HepG2 (cell line): ENCODE results near the gene RERE. TPM values are rescaled to one million over a fixed set of nuclear protein-coding genes. Genes with fewer than 3 reads are reported as not detected.

Experiments
- ATAC-seq: fragments of 200-7000 bp; cut with Tn5 transposase; 3 replicates; pipeline ENCODE4 v1.9.1; 2020; ENCODE audit warnings: mild to moderate bottlenecking, moderate library complexity
- BruUV-seq: library from RNA; stranded (reverse); fragments of 400-500 nt; replicated peaks from 2 replicates; lab custom pipeline; 2021; lab: Mats Ljungman, UMichigan
- CTCF ChIA-PET: fragments of 300-600 bp; formaldehyde crosslinking; extraction: SDS; loops from one replicate; lab custom pipeline; 2021; ENCODE audit warnings: low total read pairs, inconsistent platforms, low intra/inter-chr PET ratio; lab: Yijun Ruan, JAX
- POLR2A ChIA-PET: fragments of 350-600 bp; sonication (Branson Sonifier 250); formaldehyde crosslinking; loops from one replicate; lab custom pipeline; 2020; ENCODE audit warnings: antibody characterized with exemption, inconsistent platforms; lab: Yijun Ruan, JAX
- DNase-seq: peaks from one replicate; pipeline ENCODE4 v3.0.0-alpha.2; 2015; ENCODE audit warnings: low spot score
- FAIRE-seq: peaks from 3 replicates; lab custom pipeline; 2011; peaks lifted over from hg19 to GRCh38; lab: Jason Lieb, UNC
- H2AFZ ChIP-seq: one replicate; pipeline ENCODE4 v1.6.1; 2011; ENCODE audit warnings: low read length, inconsistent platforms
- H3K27ac ChIP-seq: fragments of 300-600 bp; 3 replicates; pipeline ENCODE4 v1.8.0; 2011; ENCODE audit warnings: mixed run types, mild to moderate bottlenecking, mixed read lengths, low read length, inconsistent platforms; ENCODE audit not compliant: insufficient read depth; ENCODE audit errors: extremely low read length
- H3K27me3 ChIP-seq, 2 experiments: fragments of 200-600 bp in 1 of 2; 2 replicates in 1 of 2; 3 replicates in 1 of 2; pipeline versions ENCODE4 v1.6.0 to v1.8.0; 2011; ENCODE audit warnings: low read length in 2 of 2, mild to moderate bottlenecking in 2 of 2, moderate library complexity in 2 of 2, inconsistent platforms in 1 of 2; ENCODE audit not compliant: insufficient read depth in 2 of 2, control insufficient read depth in 1 of 2
- H3K36me3 ChIP-seq, 2 experiments: fragments of 200-600 bp in 1 of 2; replicated peaks in 1 of 2; 2 replicates in 1 of 2; 3 replicates in 1 of 2; pipeline versions ENCODE4 v1.5.1 to v1.8.0; 2011; ENCODE audit warnings: low read length in 2 of 2, inconsistent platforms in 1 of 2; ENCODE audit not compliant: insufficient read depth in 2 of 2, control insufficient read depth in 1 of 2
- H3K4me1 ChIP-seq: 2 replicates; pipeline ENCODE4 v1.5.1; 2012; ENCODE audit warnings: low read length, inconsistent platforms; ENCODE audit not compliant: insufficient read depth
- H3K4me2 ChIP-seq: 2 replicates; pipeline ENCODE4 v1.6.0; 2011; ENCODE audit warnings: low read depth, low read length, inconsistent platforms
- H3K4me3 ChIP-seq, 3 experiments: fragments of 200-600 bp in 1 of 3; sonication (generic), shearing (Covaris generic) in 1 of 3; replicated peaks in 1 of 3; 2 replicates each; pipeline ENCODE4 v1.5.1; 2011 to 2016; ENCODE audit warnings: low read length in 3 of 3, inconsistent platforms in 2 of 3, low read depth in 2 of 3, mild to moderate bottlenecking in 2 of 3, control low read depth in 1 of 3, mixed read lengths in 1 of 3; ENCODE audit not compliant: insufficient read depth in 1 of 3
- H3K79me2 ChIP-seq: one replicate; pipeline ENCODE4 v1.6.1; 2011; ENCODE audit warnings: low read length, inconsistent platforms; ENCODE audit not compliant: insufficient read depth
- H3K9ac ChIP-seq: 2 replicates; pipeline ENCODE4 v1.6.0; 2011; ENCODE audit warnings: mild to moderate bottlenecking, low read depth, low read length, inconsistent platforms; ENCODE audit not compliant: insufficient read depth
- H3K9me3 ChIP-seq: 2 replicates; pipeline ENCODE4 v1.5.1; 2012; ENCODE audit warnings: mild to moderate bottlenecking, low read length
- H4K20me1 ChIP-seq: 2 replicates; pipeline ENCODE4 v1.6.0; 2011; ENCODE audit warnings: inconsistent platforms, mild to moderate bottlenecking, low read length, moderate library complexity; ENCODE audit not compliant: insufficient read depth
- ARID2 ChIP-seq: sonication (generic); formaldehyde crosslinking; IDR thresholded peaks from 2 replicates; pipeline ENCODE4 v1.8.1; 2022; ENCODE audit warnings: mild to moderate bottlenecking, missing genetic modification reagents, borderline replicate concordance
- ATF3 ChIP-seq: sonication (generic); formaldehyde crosslinking; IDR thresholded peaks from 2 replicates; pipeline ENCODE4 v1.4.0; 2020; ENCODE audit warnings: missing genetic modification reagents
- ATF7-NPFF ChIP-seq: sonication (generic); formaldehyde crosslinking; IDR thresholded peaks from 2 replicates; pipeline ENCODE4 v1.8.1; 2023; ENCODE audit warnings: mild to moderate bottlenecking, low read depth, missing genetic modification reagents, moderate library complexity
- CENPX ChIP-seq: sonication (generic); formaldehyde crosslinking; IDR thresholded peaks from 2 replicates; pipeline ENCODE4 v1.9.0; 2021; ENCODE audit warnings: mild to moderate bottlenecking, missing genetic modification reagents, moderate library complexity
- MED1 ChIP-seq: sonication (generic); formaldehyde crosslinking; IDR thresholded peaks from 2 replicates; pipeline ENCODE4 v1.4.0; 2020; ENCODE audit warnings: missing genetic modification reagents
- NBN ChIP-seq: fragments of 450-650 bp; conservative IDR thresholded peaks from 2 replicates; pipeline ENCODE4 v1.6.1; 2017
- PAXIP1 ChIP-seq: sonication (generic); formaldehyde crosslinking; conservative IDR thresholded peaks from 2 replicates; pipeline ENCODE4 v1.4.0; 2020; ENCODE audit warnings: mild to moderate bottlenecking, missing genetic modification reagents, moderate library complexity
- SP1 ChIP-seq, 2 experiments: fragments of 450-650 bp in 1 of 2; sonication (generic) in 1 of 2; formaldehyde crosslinking in 1 of 2; IDR thresholded peaks; 2 replicates each; pipeline versions ENCODE4 v1.4.0 to v1.6.1; 2016 to 2020; ENCODE audit warnings: missing genetic modification reagents in 1 of 2
- TAF1 ChIP-seq: sonication (generic); formaldehyde crosslinking; IDR thresholded peaks from 2 replicates; pipeline ENCODE4 v1.4.0; 2020; ENCODE audit warnings: missing genetic modification reagents
- ZBTB26 ChIP-seq: IDR thresholded peaks from 2 replicates; pipeline ENCODE4 v1.6.1; 2016; ENCODE audit warnings: missing compliant biosample characterization, missing genetic modification reagents, borderline replicate concordance
- ZMAT3 ChIP-seq: sonication (generic); formaldehyde crosslinking; conservative IDR thresholded peaks from 2 replicates; pipeline ENCODE4 v1.7.0; 2021; ENCODE audit warnings: missing genetic modification reagents
- ZMYM4 ChIP-seq: sonication (generic); formaldehyde crosslinking; IDR thresholded peaks from 2 replicates; pipeline ENCODE4 v1.8.1; 2023; ENCODE audit warnings: mild to moderate bottlenecking, missing genetic modification reagents
- ZNF329 ChIP-seq: sonication (generic); formaldehyde crosslinking; IDR thresholded peaks from 2 replicates; pipeline ENCODE4 v1.9.0; 2021; ENCODE audit warnings: low read depth, mild to moderate bottlenecking, missing genetic modification reagents
- ZNF800 ChIP-seq: sonication (generic); formaldehyde crosslinking; IDR thresholded peaks from 2 replicates; pipeline ENCODE4 v1.4.0; 2020; ENCODE audit warnings: missing genetic modification reagents
- ZSCAN9 ChIP-seq: IDR thresholded peaks from 2 replicates; pipeline ENCODE4 v1.6.1; 2016; ENCODE audit warnings: borderline replicate concordance
- WGBS: methylation state at CpG from one replicate; pipeline ENCODE4 v1.1.6; 2017; ENCODE audit warnings: low lambda C conversion rate; 5-methylcytosine and 5-hydroxymethylcytosine counted together
- in situ Hi-C: cut with HindIII; loops from 2 replicates; pipeline ENCODE4 v1.10.0; 2017; ENCODE audit warnings: low pct_unique_long_range_greater_than_20kb; ENCODE audit not compliant: extremely low pct_ligation_motif_present
- intact Hi-C: fragments of 100-400 bp; cut with micrococcal nuclease; formaldehyde crosslinking; loops from one replicate; pipeline ENCODE4 v1.10.0; 2022; ENCODE audit not compliant: unreplicated experiment
- polyA plus RNA-seq, 8 experiments: library from polyadenylated mRNA; depleted of rRNA in 3 of 8; stranded (reverse) in 7 of 8; unstranded in 1 of 8; fragments of >200 nt; fragmentation: Illumina TruSeq in 4 of 8; extraction: Trizol in 4 of 8; gene quantifications; 2 replicates each; pipeline versions ENCODE4 v1.2.1 to v1.2.3, GENCODE V29; 2011 to 2016; ENCODE audit warnings: low read depth in 4 of 8, missing spikeins in 1 of 8, mixed read lengths in 1 of 8; ENCODE audit not compliant: insufficient read depth in 1 of 8
- total RNA-seq, 5 experiments: library from RNA; depleted of rRNA; stranded (reverse); fragments of >200 nt; fragmentation: Illumina TruSeq; extraction: Trizol; gene quantifications; 2 replicates each; pipeline ENCODE4 v1.2.3, GENCODE V29; 2016; ENCODE audit warnings: low read depth in 1 of 5

RERE gene
- total and polyA plus RNA-seq, 2 of the 13 experiments (the other 11 are each of a cell fraction or from before 2014, with no cell fraction given): 18.3 to 21.9 TPM

DNA sequence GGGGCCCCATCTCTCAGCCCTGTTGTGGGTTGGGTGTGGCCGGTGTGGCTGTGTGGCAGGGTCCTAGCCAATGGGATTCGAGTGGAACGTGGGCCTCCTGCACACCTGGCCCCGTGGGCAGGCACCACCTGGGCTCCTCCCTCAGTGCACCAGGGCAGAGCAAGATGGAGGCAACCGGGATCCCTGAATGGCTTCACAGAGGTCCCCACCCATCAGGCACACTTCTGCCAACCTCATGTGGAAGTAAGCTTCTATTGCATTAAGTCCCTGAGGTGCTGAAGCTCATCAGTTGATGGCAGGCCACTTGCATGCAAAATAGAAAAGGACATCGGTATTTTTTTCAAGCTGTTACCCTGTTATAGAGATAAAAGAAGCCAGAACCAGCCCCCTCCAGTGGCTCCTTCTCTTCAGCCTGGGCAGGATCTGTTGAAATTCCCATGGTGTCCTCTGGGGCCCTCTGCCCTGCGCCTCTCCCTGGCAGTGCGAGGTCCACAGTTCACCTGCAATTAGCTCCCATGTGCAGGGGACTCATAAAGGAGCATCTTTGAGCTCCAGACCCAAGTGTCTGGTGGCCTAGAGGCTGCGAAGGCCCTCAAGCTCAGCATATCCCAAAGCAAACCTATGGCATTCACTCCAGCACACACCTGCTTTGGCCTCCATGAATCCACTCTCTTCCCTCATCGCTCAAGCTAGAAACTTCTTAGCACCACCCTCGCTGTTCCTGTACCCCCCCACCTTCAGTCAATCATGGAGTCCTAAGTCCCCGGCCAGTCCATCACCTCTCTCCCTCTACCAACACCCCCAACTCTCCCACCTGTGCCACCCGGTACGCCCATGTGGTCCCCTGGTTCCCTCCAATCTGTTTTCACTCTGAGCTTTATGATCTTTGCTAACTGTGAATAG lies 501.6 kb downstream of the RERE start:
- Histone ChIP-seq H3K4me1 (peaks cover 63% of the 10 kb centered on the region), H3K27ac (no peak overlapping the region), H3K9me3 (no peaks in the 10 kb centered on the region), H3K36me3 (no peaks in the 10 kb centered on the region; a peak in 1 of 5 replicates), H3K4me2 (peak overlapping the region; percentile 86), H4K20me1 (no peaks in the 10 kb centered on the region), H3K79me2 (peaks cover 10% of the 10 kb centered on the region), H3K27me3 (peaks cover 2 to 6% of the 10 kb centered on the region in 2 experiments; a peak in 1 of 5 replicates), H3K4me3 (peak overlapping the region; percentile 24 to 64 (median 28)), H2AFZ (no peak overlapping the region), H3K9ac (0 out of 2 replicates have a peak overlapping the region, but pooled peaks have one; percentile 51)
- BruUV-seq: no TSS peak
- 20% methylated on average over 12 of the region's 14 CpGs for WGBS
- intact Hi-C loops: loop anchor here (2.0 to 10.0 kb wide), 4 partner anchors 33 to 341 kb away; partner anchors contain the start of gene ERRFI1
- in situ Hi-C loops: loop anchor here (10.0 kb wide), 1 partner anchor 301 kb away; no protein-coding TSS in a partner anchor
- peak; percentile 86 for ATAC-seq
- CTCF ChIA-PET: interaction anchor here (0.6 to 3.6 kb wide), 4 partner anchors 26 to 340 kb away, joined by 3 to 40 read pairs (median 20); no protein-coding TSS in a partner anchor
- POLR2A ChIA-PET: interaction anchor here (0.8 to 4.0 kb wide), 10 partner anchors 22 to 353 kb away, joined by 3 to 54 read pairs (median 4); partner anchors contain the start of gene ERRFI1
- peak; percentile 69 for DNase-seq
- peak; percentile 66 for FAIRE-seq
- no peak for TF ChIP-seq ZNF329
- TF ChIP-seq SP1 (IDR thresholded peaks at IDR 0.05): no peak
- peak; percentile 36; the same call in 1 of the 2 replicates for TF ChIP-seq SP1 (CRISPR knock-in tag; IDR thresholded peaks at IDR 0.05)
- TF ChIP-seq ZBTB26 (CRISPR knock-in tag): 0 out of 2 replicates have a peak, but pooled peaks have one; percentile 31
- no peak for TF ChIP-seq ATF3
- TF ChIP-seq ZNF800: no peak
- TF ChIP-seq ATF7-NPFF (CRISPR knock-in tag): no peak
- TF ChIP-seq ARID2: no peak
- TF ChIP-seq ZMAT3: 0 out of 2 replicates have a peak, but pooled peaks have one; percentile 33
- TF ChIP-seq CENPX (CRISPR knock-in tag): no peak
- TF ChIP-seq ZMYM4 (CRISPR knock-in tag): peak; percentile 32; the same call in 1 of the 2 replicates
- TF ChIP-seq NBN: no peak
- TF ChIP-seq MED1: peak; percentile 55; the same call in 1 of the 2 replicates
- TF ChIP-seq TAF1 (CRISPR knock-in tag): 0 out of 2 replicates have a peak, but pooled peaks have one; percentile 22
- TF ChIP-seq ZSCAN9: no peak
- peak; percentile 40; the same call in 1 of the 2 replicates for TF ChIP-seq PAXIP1 (CRISPR knock-in tag)
